K562 (cell line): ENCODE data around the gene JADE2. TPM values are rescaled to one million over a fixed set of nuclear protein-coding genes. Genes with fewer than 3 reads are reported as not detected.

Experiments used
- ADNP ChIP-seq: fragments of 200-800 bp; sonication (Bioruptor generic); IDR thresholded peaks from 2 replicates; pipeline ENCODE4 v1.6.1; 2016; ENCODE audit warnings: missing genetic modification characterization, missing compliant biosample characterization
- BCOR ChIP-seq: fragments of 450-650 bp; IDR thresholded peaks from 2 replicates; pipeline ENCODE4 v1.6.1; 2016
- RAD51 ChIP-seq: fragments of 450-650 bp; IDR thresholded peaks from 2 replicates; pipeline ENCODE4 v1.7.1; 2016; ENCODE audit warnings: low read depth, mild to moderate bottlenecking, borderline replicate concordance
- RFX5 ChIP-seq: IDR thresholded peaks from 2 replicates; pipeline ENCODE4 v1.6.1; 2011; ENCODE audit warnings: low read depth, mild to moderate bottlenecking, improper control_type of control experiment, low read length
- SIRT6 ChIP-seq: IDR thresholded peaks from one replicate; pipeline ENCODE4 v1.6.1; 2012; ENCODE audit warnings: low read depth, mild to moderate bottlenecking, control low read depth, inconsistent platforms, low read length, moderate library complexity
- TOE1 ChIP-seq, 2 experiments: fragments of 450-650 bp in 1 of 2; sonication (generic) in 1 of 2; formaldehyde crosslinking in 1 of 2; IDR thresholded peaks; 2 replicates each; pipeline versions ENCODE4 v1.7.1 to v1.8.0; 2016 to 2022; ENCODE audit warnings: borderline replicate concordance in 2 of 2, mild to moderate bottlenecking in 2 of 2, antibody characterized with exemption in 1 of 2, inconsistent platforms in 1 of 2, low read depth in 1 of 2, missing genetic modification reagents in 1 of 2, moderate library complexity in 1 of 2
- ZNF12 ChIP-seq: sonication (generic); formaldehyde crosslinking; IDR thresholded peaks from 2 replicates; pipeline ENCODE4 v1.4.0; 2020; ENCODE audit warnings: mild to moderate bottlenecking, missing genetic modification reagents
- polyA plus RNA-seq, 8 experiments: library from polyadenylated mRNA; depleted of rRNA in 4 of 8; stranded (reverse) in 5 of 8; unstranded in 3 of 8; fragments of >200 nt; fragmentation: Nextera tagmentation in 2 of 8; fragmentation: Illumina TruSeq in 1 of 8; extraction: Ambion mirVana in 2 of 8; extraction: Trizol in 1 of 8; gene quantifications; 2 replicates each; pipeline versions ENCODE4 v1.2.1 to v1.2.3, GENCODE V29; 2011 to 2014; ENCODE audit warnings: inconsistent platforms in 1 of 8, missing spikeins in 1 of 8
- total RNA-seq, 7 experiments: library from RNA; depleted of rRNA in 6 of 7; stranded (reverse); fragments of >200 nt in 6 of 7; fragmentation: Illumina TruSeq in 2 of 7; extraction: Trizol in 2 of 7; gene quantifications; 2 replicates each; pipeline versions ENCODE4 v1.2.1 to v1.2.3, GENCODE V29; 2011 to 2021; ENCODE audit warnings: low replicate concordance in 1 of 7
- TF ChIP-seq, protein P1 (sequence below): sonication (generic); formaldehyde crosslinking; IDR thresholded peaks from 2 replicates; pipeline ENCODE4 v1.8.1; 2023; ENCODE audit warnings: mild to moderate bottlenecking, missing genetic modification reagents

Gene JADE2
- total and polyA plus RNA-seq, 9 of the 15 experiments (the other 6 are each of a cell fraction or from before 2014, with no cell fraction given): 0.50 to 23.3 (median 9.1) TPM

DNA sequence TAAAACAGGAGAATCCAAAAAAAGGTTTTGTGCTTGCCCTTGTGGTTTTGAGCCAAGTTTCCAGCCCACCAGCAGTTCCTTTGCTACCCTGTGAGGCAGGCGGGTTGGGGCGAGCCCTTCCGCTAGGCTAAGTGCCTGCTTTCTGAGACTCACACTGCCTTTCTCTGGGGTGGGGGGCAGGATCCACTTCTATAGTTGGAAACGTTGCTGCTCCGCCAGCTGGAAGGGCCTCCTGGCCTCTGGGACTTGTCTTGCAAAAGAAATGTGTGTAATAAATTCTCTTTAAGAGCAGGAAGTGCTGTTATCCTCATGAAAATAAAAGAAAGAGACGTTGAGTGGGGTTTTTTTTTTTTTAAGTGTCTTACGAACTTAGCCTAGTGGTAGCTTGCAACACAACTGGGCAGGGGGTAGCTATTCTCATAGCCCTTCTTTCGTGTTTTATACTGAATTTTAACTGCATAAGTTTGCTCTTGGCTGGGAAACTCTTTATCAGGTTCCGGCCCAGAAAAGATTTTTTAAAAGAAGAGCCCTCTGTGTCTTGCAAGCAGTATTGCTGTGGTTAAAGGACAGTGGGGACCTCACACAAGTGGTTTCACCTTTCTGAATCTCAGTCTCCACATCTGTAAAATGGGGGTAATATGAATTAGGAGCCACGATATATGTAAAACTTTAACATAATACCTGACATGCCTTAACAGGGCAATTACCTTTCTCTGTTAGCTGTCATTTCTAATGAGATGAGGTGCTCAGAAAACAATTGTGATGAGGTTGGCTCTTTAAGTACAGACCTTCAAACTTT is 19.8 kb downstream of the JADE2 start (continued):
- TF ChIP-seq ADNP (tag) (peak; percentile 60; the same call in 1 of the 2 replicates), SIRT6 (no peak), RFX5 (no peak), BCOR (peak; percentile 35; the same call in 1 of the 2 replicates), TOE1 (IDR thresholded peaks at IDR 0.05; ENCODE audit: borderline replicate concordance) (no peak), TOE1 (CRISPR knock-in tag; IDR thresholded peaks at IDR 0.05; ENCODE audit: borderline replicate concordance, low read depth) (no peak), RAD51 (no peak), ZNF12 (CRISPR knock-in tag) (no peak)
- TF ChIP-seq, protein P1, sequence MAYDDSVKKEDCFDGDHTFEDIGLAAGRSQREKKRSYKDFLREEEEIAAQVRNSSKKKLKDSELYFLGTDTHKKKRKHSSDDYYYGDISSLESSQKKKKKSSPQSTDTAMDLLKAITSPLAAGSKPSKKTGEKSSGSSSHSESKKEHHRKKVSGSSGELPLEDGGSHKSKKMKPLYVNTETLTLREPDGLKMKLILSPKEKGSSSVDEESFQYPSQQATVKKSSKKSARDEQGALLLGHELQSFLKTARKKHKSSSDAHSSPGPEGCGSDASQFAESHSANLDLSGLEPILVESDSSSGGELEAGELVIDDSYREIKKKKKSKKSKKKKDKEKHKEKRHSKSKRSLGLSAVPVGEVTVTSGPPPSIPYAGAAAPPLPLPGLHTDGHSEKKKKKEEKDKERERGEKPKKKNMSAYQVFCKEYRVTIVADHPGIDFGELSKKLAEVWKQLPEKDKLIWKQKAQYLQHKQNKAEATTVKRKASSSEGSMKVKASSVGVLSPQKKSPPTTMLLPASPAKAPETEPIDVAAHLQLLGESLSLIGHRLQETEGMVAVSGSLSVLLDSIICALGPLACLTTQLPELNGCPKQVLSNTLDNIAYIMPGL (CRISPR knock-in tag): no peak
